BE2C (cell line): ENCODE results near the gene CAMK1. TPM values are rescaled to one million over a fixed set of nuclear protein-coding genes. Genes with fewer than 3 reads are reported as not detected.

Experiments
- DNase-seq: peaks from one replicate; pipeline ENCODE4 v3.0.0-alpha.2; 2020
- H3K27me3 ChIP-seq: fragments of 250-450 bp; sonication (Bioruptor Pico); 2 replicates; pipeline ENCODE4 v1.5.1; 2020; ENCODE audit warnings: mild to moderate bottlenecking
- H3K36me3 ChIP-seq: fragments of 250-450 bp; sonication (Bioruptor Pico); 2 replicates; pipeline ENCODE4 v1.5.1; 2020; ENCODE audit warnings: mild to moderate bottlenecking
- H3K4me1 ChIP-seq: fragments of 250-450 bp; sonication (Bioruptor Pico); 2 replicates; pipeline ENCODE4 v1.5.1; 2020
- H3K4me3 ChIP-seq: 2 replicates; pipeline ENCODE4 v1.5.1; 2011; ENCODE audit warnings: low read depth, low read length
- H3K9me3 ChIP-seq: fragments of 250-450 bp; sonication (Bioruptor Pico); 2 replicates; pipeline ENCODE4 v1.5.1; 2020
- CTCF ChIP-seq: IDR thresholded peaks from 2 replicates; pipeline ENCODE4 v1.5.1; 2012; ENCODE audit warnings: mild to moderate bottlenecking, low read depth, low read length
- polyA plus RNA-seq: library from polyadenylated mRNA; unstranded; fragments of >200 nt; gene quantifications from one replicate; pipeline ENCODE4 v1.2.1, GENCODE V29; 2012; ENCODE audit warnings: low read depth, missing spikeins; ENCODE audit not compliant: insufficient read length, insufficient read depth

CAMK1 gene
- 6.0 TPM for polyA plus RNA-seq

DNA sequence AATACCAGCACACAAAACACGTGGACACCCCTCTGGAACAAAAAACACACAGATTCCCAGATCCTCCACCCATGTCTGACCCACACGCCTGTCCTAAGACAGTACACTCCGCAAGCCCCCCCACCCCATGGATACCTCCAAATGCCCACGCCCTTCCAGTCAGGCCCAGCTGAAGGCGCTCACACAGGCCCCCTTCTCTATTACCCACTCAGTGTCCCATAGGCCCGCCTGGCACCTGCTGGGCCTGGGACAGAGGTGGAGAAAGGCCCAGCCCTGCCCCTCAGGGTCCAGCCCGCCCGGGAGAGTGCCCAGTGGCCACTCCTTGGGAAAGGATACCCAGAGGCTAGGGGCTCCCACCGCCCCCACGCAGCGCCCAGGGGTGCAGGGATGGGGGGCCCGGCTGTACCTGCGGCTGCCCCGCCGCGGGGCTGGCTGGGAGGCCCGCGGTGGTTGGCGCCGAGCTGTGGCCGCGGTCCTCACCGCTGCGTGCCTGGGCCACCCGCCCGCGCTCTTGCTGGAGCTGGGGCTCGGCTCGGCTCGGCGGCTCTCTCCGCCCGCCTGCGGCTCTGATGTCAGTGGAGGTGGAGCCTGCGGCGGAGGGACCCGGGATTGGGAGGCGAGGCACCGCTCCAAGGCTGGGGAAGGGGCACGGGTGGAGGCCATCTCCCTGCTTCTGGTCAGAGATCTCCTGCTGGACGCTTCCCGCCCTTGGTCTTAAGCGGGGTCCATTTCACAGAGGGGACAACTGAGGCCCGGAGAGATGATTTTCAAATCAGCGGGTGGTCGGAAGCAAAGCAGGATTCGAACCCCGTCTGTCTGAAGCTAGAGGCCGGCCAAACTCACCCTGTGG, at the start of gene CAMK1:
Gene CAMK1, minus strand, starts transcription at position 522 of the 850 bp plus-strand sequence. CDS start 2,198 bp downstream, outside the sequence.
- Histone ChIP-seq H3K27me3 (no peaks in the 10 kb centered on the region), H3K36me3 (no peaks in the 10 kb centered on the region), H3K4me3 (peak within 1 kb of the TSS; percentile 37), H3K9me3 (no peaks in the 10 kb centered on the region), H3K4me1 (no peaks in the 10 kb centered on the region)
- peak; percentile 63 for DNase-seq
- TF ChIP-seq CTCF: no peak

- H3K4me3 ChIP-seq: no peak overlapping the region
- no peaks in the 10 kb centered on the region for H3K9me3 ChIP-seq
- DNase-seq: no peak
- no peaks in the 10 kb centered on the region for H3K27me3 ChIP-seq
- H3K4me1 ChIP-seq: no peaks in the 10 kb centered on the region
- TF ChIP-seq CTCF: no peak
- H3K36me3 ChIP-seq: no peaks in the 10 kb centered on the region
Observed at GRCh38 chr3:9818666-9819335, 49.1 kb upstream of the CAMK1 start.

DNA sequence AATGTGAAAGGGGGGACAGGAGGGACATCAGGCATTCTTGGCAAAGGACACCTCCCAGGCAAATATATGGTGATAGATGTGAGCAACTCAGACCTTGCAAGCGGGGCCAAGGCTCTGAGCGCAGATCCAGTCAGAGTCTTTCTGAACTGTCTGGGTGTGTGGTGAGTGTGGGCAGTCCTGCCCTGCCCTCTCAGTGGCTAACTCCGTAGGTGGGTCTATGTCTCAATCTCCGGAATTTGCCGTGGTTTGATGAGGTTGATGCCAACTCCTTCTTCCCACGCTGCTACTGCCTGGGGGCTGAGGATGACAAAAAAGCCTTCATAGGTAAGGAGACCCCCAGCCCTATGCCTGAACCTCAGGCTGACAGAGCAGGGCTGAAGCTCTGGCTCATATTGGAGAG, 47.7 kb upstream of the CAMK1 start:
- H3K9me3 ChIP-seq: no peaks in the 10 kb centered on the region
- no peaks in the 10 kb centered on the region for H3K36me3 ChIP-seq
- TF ChIP-seq CTCF: no peak
- DNase-seq: no peak
- no peaks in the 10 kb centered on the region for H3K4me1 ChIP-seq
- no peaks in the 10 kb centered on the region for H3K27me3 ChIP-seq
- H3K4me3 ChIP-seq: no peak overlapping the region

DNA sequence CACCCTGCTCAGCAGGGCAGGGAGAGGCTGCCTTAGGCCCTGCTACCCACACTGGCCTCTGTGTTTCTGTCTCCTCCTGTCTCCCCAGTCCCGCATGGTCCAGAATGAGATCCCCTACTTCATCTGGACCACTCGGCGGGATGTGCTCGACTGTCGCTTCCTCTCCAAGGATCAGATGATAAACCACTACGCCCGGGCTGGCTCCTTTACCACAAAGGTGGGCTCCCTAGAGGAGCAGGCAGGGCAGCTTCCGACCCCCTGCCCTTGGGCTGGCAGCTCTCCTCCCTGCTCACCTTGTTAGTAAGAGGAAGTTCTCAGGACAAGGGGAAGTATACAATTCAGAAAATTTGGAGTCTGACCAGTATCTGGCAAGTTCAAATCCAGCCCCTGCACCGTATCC, 46.2 kb upstream of the CAMK1 start:
- no peak for TF ChIP-seq CTCF
- no peak for DNase-seq
- H3K36me3 ChIP-seq: no peaks in the 10 kb centered on the region

GRCh38 chr3:9812870-9813483, 43.2 kb upstream of the CAMK1 start:
- no peaks in the 10 kb centered on the region for H3K36me3 ChIP-seq
- no peaks in the 10 kb centered on the region for H3K9me3 ChIP-seq
- no peak for TF ChIP-seq CTCF
- H3K4me3 ChIP-seq: no peak overlapping the region
- H3K4me1 ChIP-seq: no peaks in the 10 kb centered on the region
- DNase-seq: no peak
- H3K27me3 ChIP-seq: no peaks in the 10 kb centered on the region

More for the DNA sequence above, 46.2 kb upstream of the CAMK1 start:
- no peaks in the 10 kb centered on the region for H3K4me1 ChIP-seq
- H3K4me3 ChIP-seq: no peak overlapping the region
- no peaks in the 10 kb centered on the region for H3K9me3 ChIP-seq
- H3K27me3 ChIP-seq: no peaks in the 10 kb centered on the region
